IMR-90 (cell line): ENCODE results near the gene FOXP4. TPM values are rescaled to one million over a fixed set of nuclear protein-coding genes. Genes with fewer than 3 reads are reported as not detected.

Experiments
- ATAC-seq: fragments of 200-7000 bp; cut with Tn5 transposase; 2 replicates; pipeline ENCODE4 v1.9.1; 2020; ENCODE audit warnings: low read depth, mild to moderate bottlenecking, moderate library complexity
- BruUV-seq: library from RNA; stranded (reverse); fragments of 400-500 nt; replicated peaks from 2 replicates; lab custom pipeline; 2021; lab: Mats Ljungman, UMichigan
- CTCF ChIA-PET: fragments of 300-600 bp; formaldehyde crosslinking; extraction: SDS; loops from one replicate; lab custom pipeline; 2021; ENCODE audit warnings: antibody characterized with exemption; lab: Yijun Ruan, JAX
- POLR2A ChIA-PET: fragments of 300-600 bp; sonication (Branson Sonifier 250); formaldehyde crosslinking; loops from one replicate; lab custom pipeline; 2022; ENCODE audit warnings: antibody characterized with exemption; ENCODE audit not compliant: unreplicated experiment; lab: Charles Lee
- DNase-seq: peaks from one replicate; pipeline ENCODE4 v3.0.0; 2013
- H2AFZ ChIP-seq: replicated peaks from 2 replicates; pipeline ENCODE3; 2013; ENCODE audit warnings: low read length, mild to moderate bottlenecking; ENCODE audit not compliant: poor library complexity
- H2AK5ac ChIP-seq: 2 replicates; pipeline ENCODE4 v1.6.1; 2013; ENCODE audit warnings: low read depth, low read length, inconsistent platforms
- H2AK9ac ChIP-seq: replicated peaks from 2 replicates; pipeline ENCODE3; 2013; ENCODE audit warnings: mild to moderate bottlenecking, low read depth, low read length, moderate library complexity; ENCODE audit not compliant: poor library complexity
- H2BK120ac ChIP-seq: 2 replicates; pipeline ENCODE4 v1.6.1; 2013; ENCODE audit warnings: low read depth, low read length, inconsistent platforms
- H2BK15ac ChIP-seq: 3 replicates; pipeline ENCODE4 v1.6.1; 2013; ENCODE audit warnings: low read depth, low read length, inconsistent platforms
- H2BK20ac ChIP-seq: 2 replicates; pipeline ENCODE4 v1.6.1; 2013; ENCODE audit warnings: low read depth, mild to moderate bottlenecking, inconsistent platforms, low read length, moderate library complexity
- H2BK5ac ChIP-seq: 2 replicates; pipeline ENCODE4 v1.6.1; 2013; ENCODE audit warnings: mild to moderate bottlenecking, low read depth, low read length, inconsistent platforms; ENCODE audit not compliant: poor library complexity, severe bottlenecking
- H3K14ac ChIP-seq: replicated peaks from 2 replicates; pipeline ENCODE4 v1.6.1; 2013; ENCODE audit warnings: low read depth, low read length, inconsistent platforms
- H3K18ac ChIP-seq: 2 replicates; pipeline ENCODE4 v1.6.1; 2013; ENCODE audit warnings: low read depth, low read length, control low read depth
- H3K23ac ChIP-seq: 2 replicates; pipeline ENCODE4 v1.6.1; 2013; ENCODE audit warnings: low read depth, low read length, inconsistent platforms
- H3K27ac ChIP-seq: 2 replicates; pipeline ENCODE4 v1.5.1; 2013; ENCODE audit warnings: mild to moderate bottlenecking, control low read depth, low read length; ENCODE audit not compliant: insufficient read depth
- H3K27me3 ChIP-seq: 2 replicates; pipeline ENCODE4 v1.6.1; 2013; ENCODE audit warnings: low read length; ENCODE audit not compliant: control insufficient read depth, insufficient read depth
- H3K36me3 ChIP-seq: 2 replicates; pipeline ENCODE4 v1.6.1; 2013; ENCODE audit warnings: low read length, mixed read lengths; ENCODE audit not compliant: control insufficient read depth, insufficient read depth
- H3K4ac ChIP-seq: 2 replicates; pipeline ENCODE4 v1.6.1; 2013; ENCODE audit warnings: low read depth, low read length, inconsistent platforms
- H3K4me1 ChIP-seq: 2 replicates; pipeline ENCODE4 v1.6.1; 2013; ENCODE audit warnings: low read length, mixed read lengths; ENCODE audit not compliant: control insufficient read depth, insufficient read depth
- H3K4me2 ChIP-seq: 2 replicates; pipeline ENCODE4 v1.6.1; 2013; ENCODE audit warnings: low read depth, mild to moderate bottlenecking, control low read depth, low read length, moderate library complexity
- H3K4me3 ChIP-seq: 2 replicates; pipeline ENCODE4 v1.5.1; 2013; ENCODE audit warnings: low read depth, mild to moderate bottlenecking, control low read depth, low read length, moderate library complexity; ENCODE audit not compliant: insufficient read depth
- H3K56ac ChIP-seq: 2 replicates; pipeline ENCODE4 v1.6.1; 2013; ENCODE audit warnings: low read length, inconsistent platforms; ENCODE audit not compliant: insufficient read depth; ENCODE audit errors: extremely low read depth
- H3K79me1 ChIP-seq, 2 experiments: 2 replicates each; pipeline ENCODE4 v1.6.1; 2013; ENCODE audit warnings: low read length in 2 of 2, inconsistent platforms in 1 of 2, low read depth in 1 of 2
- H3K9ac ChIP-seq: 2 replicates; pipeline ENCODE4 v1.6.1; 2013; ENCODE audit warnings: low read depth, low read length, control low read depth
- H3K9me1 ChIP-seq: 2 replicates; pipeline ENCODE4 v1.6.1; 2013; ENCODE audit warnings: low read length, inconsistent platforms; ENCODE audit not compliant: insufficient read depth
- H3K9me3 ChIP-seq: 2 replicates; pipeline ENCODE4 v1.6.1; 2013; ENCODE audit warnings: low read length; ENCODE audit not compliant: control insufficient read depth, insufficient read depth
- H4K20me1 ChIP-seq: 2 replicates; pipeline ENCODE4 v1.6.1; 2013; ENCODE audit warnings: low read length, inconsistent platforms; ENCODE audit not compliant: insufficient read depth
- H4K5ac ChIP-seq: 2 replicates; pipeline ENCODE4 v1.6.1; 2013; ENCODE audit warnings: mild to moderate bottlenecking, low read depth, low read length, control low read depth
- H4K8ac ChIP-seq, 2 experiments: 2 replicates each; pipeline ENCODE4 v1.6.1; 2013; ENCODE audit warnings: low read depth in 2 of 2, low read length in 2 of 2, control low read depth in 1 of 2, inconsistent platforms in 1 of 2
- H4K91ac ChIP-seq: 2 replicates; pipeline ENCODE4 v1.6.1; 2013; ENCODE audit warnings: low read depth, low read length, inconsistent platforms; ENCODE audit not compliant: insufficient read depth
- BHLHE40 ChIP-seq: fragments of 150-350 bp; IDR thresholded peaks from 2 replicates; pipeline ENCODE4 v1.6.1; 2016; ENCODE audit warnings: mild to moderate bottlenecking, low read depth, low read length
- CEBPB ChIP-seq: IDR thresholded peaks from 2 replicates; pipeline ENCODE4 v1.6.1; 2012; ENCODE audit warnings: low read depth, low read length, improper control_type of control experiment
- CHD1 ChIP-seq: IDR thresholded peaks from 2 replicates; pipeline ENCODE4 v1.6.1; 2012; ENCODE audit warnings: low read depth, low read length, improper control_type of control experiment
- MAZ ChIP-seq: IDR thresholded peaks from 2 replicates; pipeline ENCODE4 v1.6.1; 2012; ENCODE audit warnings: low read depth, mild to moderate bottlenecking, low read length, improper control_type of control experiment, moderate library complexity, borderline replicate concordance
- NFE2L2 ChIP-seq: fragments of 150-350 bp; IDR thresholded peaks from 2 replicates; pipeline ENCODE4 v1.6.1; 2016; ENCODE audit warnings: low read depth, mild to moderate bottlenecking, low read length
- RAD21 ChIP-seq: IDR thresholded peaks from 2 replicates; pipeline ENCODE4 v1.6.1; 2012; ENCODE audit warnings: low read length, improper control_type of control experiment
- RCOR1 ChIP-seq: IDR thresholded peaks from 2 replicates; pipeline ENCODE4 v1.6.1; 2012; ENCODE audit warnings: mild to moderate bottlenecking, low read length, improper control_type of control experiment; ENCODE audit not compliant: insufficient replicate concordance
- RFX5 ChIP-seq: IDR thresholded peaks from 2 replicates; pipeline ENCODE4 v1.8.0; 2012; ENCODE audit warnings: low read depth, mild to moderate bottlenecking, low read length, moderate library complexity
- SMC3 ChIP-seq: fragments of 150-350 bp; IDR thresholded peaks from 2 replicates; pipeline ENCODE4 v1.6.1; 2016; ENCODE audit warnings: low read depth, mild to moderate bottlenecking, antibody characterized with exemption, low read length, moderate library complexity
- WGBS, 2 experiments: methylation state at CpG; one replicate each; pipeline versions ENCODE4 v1.1.5 to v1.1.7; 2013; ENCODE audit warnings: missing lambda C conversion rate in 2 of 2; ENCODE audit not compliant: insufficient read length in 1 of 2; ENCODE audit errors: extremely low coverage in 2 of 2; 5-methylcytosine and 5-hydroxymethylcytosine counted together
- dilution Hi-C: fragments of 300-500 bp; cut with HindIII; formaldehyde crosslinking; loops from one replicate; pipeline ENCODE4 v1.14.3; 2018; ENCODE audit warnings: low sequenced_read_pairs; ENCODE audit not compliant: unreplicated experiment
- in situ Hi-C: fragments of 300-500 bp; cut with MboI; formaldehyde crosslinking; loops from 3 replicates; pipeline ENCODE4 v1.14.3; 2019; ENCODE audit warnings: low sequenced_read_pairs, inconsistent platforms, mixed read lengths
- intact Hi-C: fragments of 100-400 bp; cut with micrococcal nuclease; formaldehyde crosslinking; loops from 2 replicates; pipeline ENCODE4 v1.10.0; 2022
- polyA plus RNA-seq, 3 experiments: library from polyadenylated mRNA; depleted of rRNA; stranded (reverse); fragments of >200 nt; gene quantifications; 2 replicates each; pipeline ENCODE4 v1.2.3, GENCODE V29; 2012; ENCODE audit warnings: low replicate concordance in 1 of 3
- total RNA-seq: library from RNA; depleted of rRNA; stranded (reverse); fragments of >200 nt; gene quantifications from 2 replicates; pipeline ENCODE4 v1.2.3, GENCODE V29; 2012

FOXP4 gene
- total and polyA plus RNA-seq, 2 of the 4 experiments (the other 2 are of a cell fraction) = 0.72 to 9.5 TPM

GRCh38 chr6:41621802-41622201, 75.6 kb downstream of the FOXP4 start:
- Histone ChIP-seq H4K8ac (no peak overlapping the region), H3K4me3 (no peak overlapping the region), H2AK5ac (no peak overlapping the region), H3K9me1 (no peaks in the 10 kb centered on the region), H3K27me3 (peaks cover 20% of the 10 kb centered on the region), H4K5ac (no peak overlapping the region), H3K4me1 (no peaks in the 10 kb centered on the region), H3K4me2 (no peak overlapping the region), H3K18ac (no peak overlapping the region), H3K27ac (no peak overlapping the region), H2BK15ac (no peak overlapping the region), H4K20me1 (no peaks in the 10 kb centered on the region), H3K4ac (no peak overlapping the region), H2BK20ac (no peak overlapping the region), H3K9me3 (peaks cover 10% of the 10 kb centered on the region), H2AK9ac (no peak overlapping the region), H3K79me1 (no peaks in the 10 kb centered on the region), H2AFZ (no peak overlapping the region), H3K36me3 (no peaks in the 10 kb centered on the region), H2BK5ac (no peak overlapping the region), H3K23ac (no peak overlapping the region), H3K56ac (no peak overlapping the region), H3K9ac (no peak overlapping the region), H3K14ac (no peak overlapping the region), H2BK120ac (no peak overlapping the region), H4K91ac (no peak overlapping the region)
- POLR2A ChIA-PET = no interaction called here
- 25% methylated on average over 2 of the region's 2 CpGs; no CpG with 5 or more reads in 1 of the 2 experiments for WGBS, 2 experiments
- CTCF ChIA-PET = no interaction called here
- intact Hi-C loops = no loop called here
- in situ Hi-C loops = no loop called here
- dilution Hi-C loops = no loop called here
- DNase-seq = no peak
- no TSS peak for BruUV-seq
- TF ChIP-seq MAZ = no peak
- no peak for TF ChIP-seq RAD21
- no peak for TF ChIP-seq NFE2L2
- TF ChIP-seq RFX5 = no peak
- TF ChIP-seq CHD1 = no peak
- TF ChIP-seq BHLHE40 = no peak
- TF ChIP-seq RCOR1 = no peak
- TF ChIP-seq SMC3 = no peak
- TF ChIP-seq CEBPB = no peak
- peak; percentile 29; the same call in 1 of the 2 replicates for ATAC-seq
